Measurements from ENCODE around the gene CHD6.

The CHD6 gene

GRCh38 chr20:41363601-41364000, 254.6 kb downstream of the CHD6 start:
- no peak for DNase-seq

- DNase-seq: no peak
Measured at GRCh38 chr20:41362748-41363140, 255.4 kb downstream of the CHD6 start.

- peak; percentile 56 for DNase-seq
Measured at GRCh38 chr20:41361757-41362747, 256.1 kb downstream of the CHD6 start.

- DNase-seq: peak; percentile 55
Measured at GRCh38 chr20:41360831-41361756, 257.1 kb downstream of the CHD6 start.

- DNase-seq: no peak
Measured at GRCh38 chr20:41359541-41360011, 258.6 kb downstream of the CHD6 start.

GRCh38 chr20:41358717-41359116, 259.5 kb downstream of the CHD6 start:
- no peak for DNase-seq

- no peak for DNase-seq
Measured at GRCh38 chr20:41358230-41358629, 259.9 kb downstream of the CHD6 start.

- no peak for DNase-seq
Measured at GRCh38 chr20:41357424-41358163, 260.6 kb downstream of the CHD6 start.

GRCh38 chr20:41356951-41357350, 261.2 kb downstream of the CHD6 start:
- no peak for DNase-seq

- DNase-seq: no peak
Measured at GRCh38 chr20:41355598-41356203, 262.5 kb downstream of the CHD6 start.

GRCh38 chr20:41355192-41355591, 263.0 kb downstream of the CHD6 start:
- no peak for DNase-seq

- no peak for DNase-seq
Measured at GRCh38 chr20:41353530-41353929, 264.6 kb downstream of the CHD6 start.

GRCh38 chr20:41352666-41353065, 265.5 kb downstream of the CHD6 start:
- DNase-seq: no peak

- DNase-seq: no peak
Measured at GRCh38 chr20:41352106-41352505, 266.1 kb downstream of the CHD6 start.
